GM12878 (cell line): ENCODE data around the gene AEBP2. TPM values are rescaled to one million over a fixed set of nuclear protein-coding genes. Genes with fewer than 3 reads are reported as not detected.

Source experiments
- ATAC-seq: fragments of 200-7000 bp; cut with Tn5 transposase; 3 replicates; pipeline ENCODE4 v1.9.1; 2020; ENCODE audit warnings: mild to moderate bottlenecking, moderate library complexity
- BruUV-seq: library from RNA; stranded (reverse); fragments of 400-500 nt; replicated peaks from 2 replicates; lab custom pipeline; 2021; lab: Mats Ljungman, UMichigan
- CTCF ChIA-PET: fragments of 300-600 bp; sonication (Branson Sonifier 250); formaldehyde crosslinking; extraction: SDS; loops from one replicate; lab custom pipeline; 2021; ENCODE audit warnings: inconsistent platforms; lab: Yijun Ruan, JAX
- POLR2A ChIA-PET: fragments of 350-600 bp; formaldehyde crosslinking; extraction: SDS; loops from one replicate; lab custom pipeline; 2021; ENCODE audit warnings: inconsistent platforms; lab: Charles Lee
- RAD21 ChIA-PET: fragments of 300-600 bp; sonication (Branson Sonifier 250); formaldehyde crosslinking; loops from one replicate; lab custom pipeline; 2023; ENCODE audit warnings: antibody characterized with exemption; ENCODE audit not compliant: unreplicated experiment; lab: Charles Lee
- SMC1A ChIA-PET: fragments of 300-600 bp; sonication (Branson Sonifier 250); formaldehyde crosslinking; loops from one replicate; lab custom pipeline; 2023; ENCODE audit not compliant: unreplicated experiment, uncharacterized antibody; lab: Charles Lee
- DNase-seq: peaks from one replicate; pipeline ENCODE4 v3.0.0-alpha.2; 2011; ENCODE audit warnings: low read depth, low spot score
- FAIRE-seq: peaks from 3 replicates; lab custom pipeline; 2011; peaks lifted over from hg19 to GRCh38; lab: Jason Lieb, UNC
- H2AFZ ChIP-seq: 2 replicates; pipeline ENCODE4 v1.6.0; 2011; ENCODE audit warnings: low read depth, low read length, control low read depth; ENCODE audit not compliant: control insufficient read depth
- H3K27ac ChIP-seq: 2 replicates; pipeline ENCODE4 v1.5.1; 2011; ENCODE audit warnings: control low read depth; ENCODE audit not compliant: control insufficient read depth, insufficient read depth
- H3K27me3 ChIP-seq, 2 experiments: replicated peaks in 1 of 2; 2 replicates each; pipeline versions ENCODE4 v1.6.0 to v1.6.1; 2011; ENCODE audit warnings: low read length in 1 of 2; ENCODE audit not compliant: control insufficient read depth in 2 of 2, insufficient read depth in 2 of 2
- H3K36me3 ChIP-seq, 2 experiments: 2 replicates each; pipeline ENCODE4 v1.5.1; 2011; ENCODE audit warnings: low read length in 1 of 2; ENCODE audit not compliant: control insufficient read depth in 2 of 2, insufficient read depth in 2 of 2
- H3K4me1 ChIP-seq: 2 replicates; pipeline ENCODE4 v1.6.1; 2011; ENCODE audit warnings: mild to moderate bottlenecking, low read length, moderate library complexity, mixed read lengths; ENCODE audit not compliant: control insufficient read depth, insufficient read depth
- H3K4me2 ChIP-seq: 2 replicates; pipeline ENCODE4 v1.6.0; 2011; ENCODE audit warnings: control low read depth; ENCODE audit not compliant: control insufficient read depth, insufficient read depth
- H3K4me3 ChIP-seq: fragments of 200-600 bp; sonication (generic); 2 replicates; pipeline ENCODE4 v1.5.1; 2016
- H3K79me2 ChIP-seq: 2 replicates; pipeline ENCODE4 v1.6.0; 2011; ENCODE audit warnings: low read length; ENCODE audit not compliant: control insufficient read depth, insufficient read depth
- H3K9ac ChIP-seq: 2 replicates; pipeline ENCODE4 v1.8.0; 2011; ENCODE audit warnings: low read length, control low read depth, mixed read lengths; ENCODE audit not compliant: control insufficient read depth, insufficient read depth
- H3K9me3 ChIP-seq: replicated peaks from 3 replicates; pipeline ENCODE4 v1.5.1; 2011; ENCODE audit warnings: mild to moderate bottlenecking, low read length; ENCODE audit not compliant: control insufficient read depth, insufficient read depth
- H4K20me1 ChIP-seq: 2 replicates; pipeline ENCODE4 v1.6.0; 2011; ENCODE audit not compliant: control insufficient read depth, insufficient read depth
- CBX5 ChIP-seq: sonication (generic); IDR thresholded peaks from 2 replicates; pipeline ENCODE4 v1.6.1; 2016; ENCODE audit warnings: low read depth, moderate library complexity, mild to moderate bottlenecking, inconsistent platforms
- EED ChIP-seq: sonication (generic); IDR thresholded peaks from 2 replicates; pipeline ENCODE4 v1.6.1; 2016; ENCODE audit warnings: antibody characterized with exemption, low read depth
- IRF4 ChIP-seq: IDR thresholded peaks from 2 replicates; pipeline ENCODE4 v1.6.1; 2011; ENCODE audit warnings: low read depth, low read length
- MEF2B ChIP-seq: fragments of 450-650 bp; IDR thresholded peaks from 2 replicates; pipeline ENCODE4 v1.6.1; 2018; ENCODE audit warnings: mild to moderate bottlenecking, moderate library complexity; ENCODE audit not compliant: partially characterized antibody, poor library complexity, severe bottlenecking
- PAX5 ChIP-seq: IDR thresholded peaks from 2 replicates; pipeline ENCODE4 v1.6.1; 2011; ENCODE audit warnings: low read depth, low read length, borderline replicate concordance
- POLR2AphosphoS5 ChIP-seq: IDR thresholded peaks from 2 replicates; pipeline ENCODE4 v1.6.1; 2011; ENCODE audit warnings: mild to moderate bottlenecking, low read length, inconsistent platforms
- POU2F2 ChIP-seq: IDR thresholded peaks from 3 replicates; pipeline ENCODE4 v1.6.1; 2011; ENCODE audit warnings: low read depth, mild to moderate bottlenecking, low read length, borderline replicate concordance
- ZSCAN29 ChIP-seq: fragments of 450-650 bp; IDR thresholded peaks from 2 replicates; pipeline ENCODE4 v1.6.1; 2017; ENCODE audit warnings: mild to moderate bottlenecking, moderate library complexity
- WGBS: methylation state at CpG from one replicate; pipeline ENCODE4 v1.1.6; 2016; ENCODE audit warnings: low lambda C conversion rate; ENCODE audit not compliant: insufficient replicate concordance, insufficient coverage; ENCODE audit errors: missing lambda C conversion rate; 5-methylcytosine and 5-hydroxymethylcytosine counted together
- in situ Hi-C: fragments of 300-500 bp; cut with MboI; formaldehyde crosslinking; loops from 9 replicates; pipeline ENCODE4 v1.14.3; 2018; ENCODE audit warnings: mixed read lengths
- intact Hi-C: fragments of 100-400 bp; cut with micrococcal nuclease; formaldehyde crosslinking; loops from one replicate; pipeline ENCODE4 v1.14.2; 2022; ENCODE audit not compliant: unreplicated experiment
- polyA plus RNA-seq, 11 experiments: library from polyadenylated mRNA; depleted of rRNA in 4 of 11; unstranded in 6 of 11; stranded (reverse) in 5 of 11; fragments of >200 nt; fragmentation: Nextera tagmentation in 4 of 11; fragmentation: Illumina TruSeq in 1 of 11; extraction: Ambion mirVana in 4 of 11; extraction: Trizol in 1 of 11; gene quantifications; 1 replicate in 1 of 11; 2 replicates in 10 of 11; pipeline versions ENCODE4 v1.2.1 to v1.2.3, GENCODE V29; 2011 to 2016; ENCODE audit warnings: inconsistent platforms in 2 of 11, missing spikeins in 2 of 11, low read depth in 1 of 11
- total RNA-seq, 4 experiments: library from RNA; depleted of rRNA in 3 of 4; stranded (reverse); fragments of >200 nt in 3 of 4; fragmentation: Illumina TruSeq in 1 of 4; extraction: Trizol in 1 of 4; gene quantifications; 2 replicates each; pipeline versions ENCODE4 v1.2.1 to v1.2.3, GENCODE V29; 2013 to 2021
- TF ChIP-seq, protein P1 (sequence below): fragments of 450-650 bp; IDR thresholded peaks from 2 replicates; pipeline ENCODE4 v1.6.1; 2016; ENCODE audit warnings: mild to moderate bottlenecking, moderate library complexity, borderline replicate concordance
- TF ChIP-seq, protein P2 (sequence below): fragments of 450-650 bp; IDR thresholded peaks from 2 replicates; pipeline ENCODE4 v1.6.1; 2018; ENCODE audit warnings: mild to moderate bottlenecking, low read depth, moderate library complexity; ENCODE audit not compliant: partially characterized antibody
- TF ChIP-seq, protein P3 (sequence below): fragments of 450-650 bp; formaldehyde crosslinking; IDR thresholded peaks from 2 replicates; pipeline ENCODE4 v1.4.0; 2020; ENCODE audit warnings: mild to moderate bottlenecking, moderate library complexity

Gene AEBP2
- total and polyA plus RNA-seq, 10 of the 15 experiments (the other 5 are each of a cell fraction or from before 2014, with no cell fraction given) = 17.6 to 126 (median 44.8) TPM

GRCh38 chr12:19440019-19440858 lies 947 bp downstream of the AEBP2 start:
- ChIA-PET RAD21 (interaction anchor here (1.0 kb wide), 1 partner anchor 24 kb away, joined by 3 read pairs; no protein-coding TSS in a partner anchor), POLR2A (interaction anchor here (0.6 to 1.5 kb wide), 5 partner anchors 9 to 20 kb away, joined by 3 to 4 read pairs (median 3); no protein-coding TSS in a partner anchor), SMC1A (interaction anchor here (1.0 to 2.0 kb wide), 3 partner anchors 11 to 20 kb away, joined by 3 to 7 read pairs (median 3); no protein-coding TSS in a partner anchor), CTCF (no interaction called here)
- WGBS = under 1% methylated on average over 43 of the region's 71 CpGs
- no TSS peak for BruUV-seq
- Histone ChIP-seq H3K36me3 (no peaks in the 10 kb centered on the region; a peak in 1 of 4 replicates), H3K4me2 (no peak overlapping the region), H3K27me3 (no peaks in the 10 kb centered on the region), H3K79me2 (peaks cover 54% of the 10 kb centered on the region), H2AFZ (peak overlapping the region; percentile 70), H4K20me1 (no peaks in the 10 kb centered on the region), H3K27ac (peak overlapping the region; percentile 75), H3K4me1 (no peaks in the 10 kb centered on the region), H3K9me3 (peaks cover under 1% of the 10 kb centered on the region; the same call in 1 of the 3 replicates), H3K9ac (peak overlapping the region; percentile 80), H3K4me3 (peak overlapping the region; percentile 85)
- FAIRE-seq = peak; percentile 47
- intact Hi-C loops (no loop called here), in situ Hi-C loops (no loop called here)
- DNase-seq = no peak
- peak; percentile 66 for ATAC-seq
- TF ChIP-seq ZSCAN29 = 0 out of 2 replicates have a peak, but pooled peaks have one; percentile 0
- 0 out of 2 replicates have a peak, but pooled peaks have one; percentile 20 for TF ChIP-seq EED
- TF ChIP-seq MEF2B = peak; percentile 15
- TF ChIP-seq, protein P1, sequence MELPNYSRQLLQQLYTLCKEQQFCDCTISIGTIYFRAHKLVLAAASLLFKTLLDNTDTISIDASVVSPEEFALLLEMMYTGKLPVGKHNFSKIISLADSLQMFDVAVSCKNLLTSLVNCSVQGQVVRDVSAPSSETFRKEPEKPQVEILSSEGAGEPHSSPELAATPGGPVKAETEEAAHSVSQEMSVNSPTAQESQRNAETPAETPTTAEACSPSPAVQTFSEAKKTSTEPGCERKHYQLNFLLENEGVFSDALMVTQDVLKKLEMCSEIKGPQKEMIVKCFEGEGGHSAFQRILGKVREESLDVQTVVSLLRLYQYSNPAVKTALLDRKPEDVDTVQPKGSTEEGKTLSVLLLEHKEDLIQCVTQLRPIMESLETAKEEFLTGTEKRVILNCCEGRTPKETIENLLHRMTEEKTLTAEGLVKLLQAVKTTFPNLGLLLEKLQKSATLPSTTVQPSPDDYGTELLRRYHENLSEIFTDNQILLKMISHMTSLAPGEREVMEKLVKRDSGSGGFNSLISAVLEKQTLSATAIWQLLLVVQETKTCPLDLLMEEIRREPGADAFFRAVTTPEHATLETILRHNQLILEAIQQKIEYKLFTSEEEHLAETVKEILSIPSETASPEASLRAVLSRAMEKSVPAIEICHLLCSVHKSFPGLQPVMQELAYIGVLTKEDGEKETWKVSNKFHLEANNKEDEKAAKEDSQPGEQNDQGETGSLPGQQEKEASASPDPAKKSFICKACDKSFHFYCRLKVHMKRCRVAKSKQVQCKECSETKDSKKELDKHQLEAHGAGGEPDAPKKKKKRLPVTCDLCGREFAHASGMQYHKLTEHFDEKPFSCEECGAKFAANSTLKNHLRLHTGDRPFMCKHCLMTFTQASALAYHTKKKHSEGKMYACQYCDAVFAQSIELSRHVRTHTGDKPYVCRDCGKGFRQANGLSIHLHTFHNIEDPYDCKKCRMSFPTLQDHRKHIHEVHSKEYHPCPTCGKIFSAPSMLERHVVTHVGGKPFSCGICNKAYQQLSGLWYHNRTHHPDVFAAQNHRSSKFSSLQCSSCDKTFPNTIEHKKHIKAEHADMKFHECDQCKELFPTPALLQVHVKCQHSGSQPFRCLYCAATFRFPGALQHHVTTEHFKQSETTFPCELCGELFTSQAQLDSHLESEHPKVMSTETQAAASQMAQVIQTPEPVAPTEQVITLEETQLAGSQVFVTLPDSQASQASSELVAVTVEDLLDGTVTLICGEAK = no peak
- TF ChIP-seq POLR2AphosphoS5 = peak; percentile 73
- TF ChIP-seq POU2F2 = 0 out of 3 replicates have a peak, but pooled peaks have one; percentile 15
- TF ChIP-seq, protein P2, sequence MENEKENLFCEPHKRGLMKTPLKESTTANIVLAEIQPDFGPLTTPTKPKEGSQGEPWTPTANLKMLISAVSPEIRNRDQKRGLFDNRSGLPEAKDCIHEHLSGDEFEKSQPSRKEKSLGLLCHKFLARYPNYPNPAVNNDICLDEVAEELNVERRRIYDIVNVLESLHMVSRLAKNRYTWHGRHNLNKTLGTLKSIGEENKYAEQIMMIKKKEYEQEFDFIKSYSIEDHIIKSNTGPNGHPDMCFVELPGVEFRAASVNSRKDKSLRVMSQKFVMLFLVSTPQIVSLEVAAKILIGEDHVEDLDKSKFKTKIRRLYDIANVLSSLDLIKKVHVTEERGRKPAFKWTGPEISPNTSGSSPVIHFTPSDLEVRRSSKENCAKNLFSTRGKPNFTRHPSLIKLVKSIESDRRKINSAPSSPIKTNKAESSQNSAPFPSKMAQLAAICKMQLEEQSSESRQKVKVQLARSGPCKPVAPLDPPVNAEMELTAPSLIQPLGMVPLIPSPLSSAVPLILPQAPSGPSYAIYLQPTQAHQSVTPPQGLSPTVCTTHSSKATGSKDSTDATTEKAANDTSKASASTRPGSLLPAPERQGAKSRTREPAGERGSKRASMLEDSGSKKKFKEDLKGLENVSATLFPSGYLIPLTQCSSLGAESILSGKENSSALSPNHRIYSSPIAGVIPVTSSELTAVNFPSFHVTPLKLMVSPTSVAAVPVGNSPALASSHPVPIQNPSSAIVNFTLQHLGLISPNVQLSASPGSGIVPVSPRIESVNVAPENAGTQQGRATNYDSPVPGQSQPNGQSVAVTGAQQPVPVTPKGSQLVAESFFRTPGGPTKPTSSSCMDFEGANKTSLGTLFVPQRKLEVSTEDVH = no peak
- TF ChIP-seq CBX5 = 0 out of 2 replicates have a peak, but pooled peaks have one; percentile 71
- TF ChIP-seq, protein P3, sequence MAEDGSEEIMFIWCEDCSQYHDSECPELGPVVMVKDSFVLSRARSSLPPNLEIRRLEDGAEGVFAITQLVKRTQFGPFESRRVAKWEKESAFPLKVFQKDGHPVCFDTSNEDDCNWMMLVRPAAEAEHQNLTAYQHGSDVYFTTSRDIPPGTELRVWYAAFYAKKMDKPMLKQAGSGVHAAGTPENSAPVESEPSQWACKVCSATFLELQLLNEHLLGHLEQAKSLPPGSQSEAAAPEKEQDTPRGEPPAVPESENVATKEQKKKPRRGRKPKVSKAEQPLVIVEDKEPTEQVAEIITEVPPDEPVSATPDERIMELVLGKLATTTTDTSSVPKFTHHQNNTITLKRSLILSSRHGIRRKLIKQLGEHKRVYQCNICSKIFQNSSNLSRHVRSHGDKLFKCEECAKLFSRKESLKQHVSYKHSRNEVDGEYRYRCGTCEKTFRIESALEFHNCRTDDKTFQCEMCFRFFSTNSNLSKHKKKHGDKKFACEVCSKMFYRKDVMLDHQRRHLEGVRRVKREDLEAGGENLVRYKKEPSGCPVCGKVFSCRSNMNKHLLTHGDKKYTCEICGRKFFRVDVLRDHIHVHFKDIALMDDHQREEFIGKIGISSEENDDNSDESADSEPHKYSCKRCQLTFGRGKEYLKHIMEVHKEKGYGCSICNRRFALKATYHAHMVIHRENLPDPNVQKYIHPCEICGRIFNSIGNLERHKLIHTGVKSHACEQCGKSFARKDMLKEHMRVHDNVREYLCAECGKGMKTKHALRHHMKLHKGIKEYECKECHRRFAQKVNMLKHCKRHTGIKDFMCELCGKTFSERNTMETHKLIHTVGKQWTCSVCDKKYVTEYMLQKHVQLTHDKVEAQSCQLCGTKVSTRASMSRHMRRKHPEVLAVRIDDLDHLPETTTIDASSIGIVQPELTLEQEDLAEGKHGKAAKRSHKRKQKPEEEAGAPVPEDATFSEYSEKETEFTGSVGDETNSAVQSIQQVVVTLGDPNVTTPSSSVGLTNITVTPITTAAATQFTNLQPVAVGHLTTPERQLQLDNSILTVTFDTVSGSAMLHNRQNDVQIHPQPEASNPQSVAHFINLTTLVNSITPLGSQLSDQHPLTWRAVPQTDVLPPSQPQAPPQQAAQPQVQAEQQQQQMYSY (CRISPR knock-in tag) = no peak
- TF ChIP-seq IRF4 = 0 out of 2 replicates have a peak, but pooled peaks have one; percentile 22
- no peak for TF ChIP-seq PAX5
